Measurements from ENCODE around the gene FBXL14. TPM values are rescaled to one million over a fixed set of nuclear protein-coding genes. Genes with fewer than 3 reads are reported as not detected.

The FBXL14 gene
- total RNA-seq, 4 donors from 2014 or later, result 12.0 to 22.6 (median 16.0) TPM

DNA sequence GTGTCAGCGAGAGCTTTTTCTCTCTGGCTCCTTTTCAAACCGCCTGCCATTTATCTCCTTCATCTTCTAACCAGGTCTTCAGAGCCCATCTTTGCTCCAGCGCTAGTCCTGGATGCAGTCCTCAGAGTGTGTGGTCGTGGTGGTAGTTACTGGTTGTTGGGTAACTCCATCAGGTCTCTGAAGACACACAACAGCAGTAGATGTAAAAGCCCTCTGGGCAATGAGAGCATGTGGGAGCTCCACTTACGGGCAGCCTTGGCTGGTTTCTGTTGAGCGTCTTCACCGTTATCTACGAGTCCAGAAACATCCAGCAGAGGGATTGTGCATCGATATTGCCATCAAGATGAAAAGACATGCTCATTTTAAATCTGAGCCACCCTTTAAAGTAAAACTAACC lies 61.2 kb downstream of the FBXL14 start:
- no peak for TF ChIP-seq POLR2AphosphoS5 (IDR thresholded peaks at IDR 0.05)
- TF ChIP-seq CTCF (IDR thresholded peaks at IDR 0.05), result no peak
- TF ChIP-seq POLR2A (IDR thresholded peaks at IDR 0.05; ENCODE audit: low read depth), result no peak
- TF ChIP-seq EP300 (IDR thresholded peaks at IDR 0.05), result no peak
- Histone ChIP-seq H3K4me3 (peak overlapping the region in 1 of 4 donors; percentile 18), H3K27me3 (peaks cover 0 to 32% (median 7%) of the 10 kb centered on the region in 4 donors), H3K4me1 (peaks cover 0 to 45% (median 28%) of the 10 kb centered on the region in 4 donors), H3K36me3 (no peaks in the 10 kb centered on the region), H3K27ac (replicated peaks in 1 of 4) (no peak overlapping the region), H3K9me3 (no peaks in the 10 kb centered on the region)
- intact Hi-C loops (cut with DNase I), result no loop called here
- 89% methylated on average over 9 of the region's 9 CpGs for WGBS
- DNase-seq (ENCODE audit: extremely low spot score), result no peak

DNA sequence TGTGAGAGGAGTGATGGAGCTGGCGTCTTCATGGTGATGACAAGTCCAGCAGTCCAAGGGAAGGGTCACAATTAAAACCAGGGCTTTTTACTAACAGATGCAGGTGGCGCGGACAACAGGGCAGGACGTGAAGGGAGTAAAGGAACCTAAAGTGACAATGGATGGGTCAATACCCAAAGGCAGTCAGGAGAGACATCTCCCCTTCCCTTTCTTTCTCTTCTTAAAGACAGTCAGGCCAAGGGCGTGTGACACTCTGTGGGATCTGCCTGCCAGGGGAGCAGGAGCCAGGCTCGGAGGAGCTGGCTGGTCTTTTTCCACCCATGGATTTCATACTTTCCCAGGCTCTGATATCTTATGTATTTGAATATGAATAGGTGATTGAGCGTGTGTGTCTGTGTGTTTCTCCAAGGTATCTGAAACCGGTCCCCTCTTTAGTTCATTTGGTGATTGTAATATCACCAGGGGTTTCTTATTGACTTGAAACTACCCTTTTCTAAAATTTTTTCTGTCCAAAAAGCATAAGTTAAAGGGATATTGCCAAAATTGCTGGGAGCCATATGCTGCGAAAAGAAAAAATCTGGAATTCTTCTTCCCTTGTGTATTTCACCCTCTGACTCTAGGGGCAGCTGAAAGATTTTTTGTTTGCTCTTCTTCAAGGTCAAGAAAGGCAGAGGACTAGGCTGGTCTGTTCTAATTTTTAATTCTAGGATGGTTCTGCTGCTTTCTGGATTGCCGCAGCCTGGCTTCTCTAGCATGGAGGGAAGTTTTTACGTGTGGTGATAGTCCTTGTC lies 61.8 kb downstream of the FBXL14 start:
- WGBS, result 84% methylated on average over 11 of the region's 11 CpGs

DNA sequence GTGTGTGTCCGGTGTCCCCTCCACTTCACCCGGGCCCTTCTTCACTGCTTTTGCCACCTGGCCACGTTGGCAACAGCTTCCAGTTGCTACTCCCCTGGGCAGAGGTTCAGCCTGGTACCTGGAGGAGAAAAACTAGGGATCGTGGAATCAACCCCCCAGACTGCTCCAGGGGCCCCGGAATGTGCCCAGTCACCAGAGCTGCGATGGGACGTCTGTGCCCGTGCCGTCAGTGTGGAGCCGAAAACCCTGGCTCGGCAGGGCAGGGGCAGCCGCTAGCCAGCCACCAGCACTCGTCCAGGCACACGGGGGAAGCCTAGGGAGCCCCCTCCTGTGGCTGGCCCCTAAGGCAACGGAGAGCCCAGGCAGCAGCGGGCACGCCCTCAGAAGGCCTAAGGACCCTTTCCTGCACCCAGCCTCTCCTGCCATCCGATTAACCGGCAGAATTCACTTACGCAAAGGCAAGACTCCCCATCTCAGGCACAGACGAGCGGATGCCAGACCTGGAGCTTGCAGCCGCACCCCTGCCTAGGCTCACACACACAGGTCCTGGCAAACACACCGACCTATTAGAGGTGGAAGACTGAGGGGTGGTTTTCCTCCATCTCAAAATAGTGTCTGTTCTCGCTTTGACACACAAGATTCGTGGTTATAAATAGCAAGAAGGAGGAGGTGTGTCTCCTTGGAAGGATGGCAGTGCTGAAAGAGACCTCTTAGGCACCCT lies 62.6 kb downstream of the FBXL14 start:
- TF ChIP-seq EP300 (IDR thresholded peaks at IDR 0.05), result no peak
- no peak for TF ChIP-seq POLR2AphosphoS5 (IDR thresholded peaks at IDR 0.05)
- TF ChIP-seq POLR2A (IDR thresholded peaks at IDR 0.05; ENCODE audit: low read depth), result no peak
- TF ChIP-seq CTCF (IDR thresholded peaks at IDR 0.05), result no peak
- Histone ChIP-seq H3K36me3 (no peaks in the 10 kb centered on the region), H3K27ac (replicated peaks in 1 of 4) (peak overlapping the region in 1 of 4 donors; percentile 56), H3K4me1 (peaks cover 0 to 44% (median 28%) of the 10 kb centered on the region in 4 donors), H3K27me3 (peaks cover 0 to 32% (median 7%) of the 10 kb centered on the region in 4 donors), H3K4me3 (peak overlapping the region; percentile 67 to 75 (median 70)), H3K9me3 (no peaks in the 10 kb centered on the region)
- DNase-seq (ENCODE audit: extremely low spot score), result no peak
- intact Hi-C loops (cut with DNase I), result no loop called here
- 38% methylated on average over 16 of the region's 26 CpGs for WGBS

More for the DNA sequence above, 61.8 kb downstream of the FBXL14 start:
- Histone ChIP-seq H3K36me3 (no peaks in the 10 kb centered on the region), H3K27ac (replicated peaks in 1 of 4) (no peak overlapping the region), H3K4me1 (peaks cover 0 to 45% (median 28%) of the 10 kb centered on the region in 4 donors), H3K4me3 (peak overlapping the region in 1 of 4 donors; percentile 18), H3K9me3 (no peaks in the 10 kb centered on the region), H3K27me3 (peaks cover 0 to 32% (median 7%) of the 10 kb centered on the region in 4 donors)
- intact Hi-C loops (cut with DNase I), result no loop called here
- TF ChIP-seq EP300 (IDR thresholded peaks at IDR 0.05) (no peak), POLR2A (IDR thresholded peaks at IDR 0.05; ENCODE audit: low read depth) (no peak), CTCF (IDR thresholded peaks at IDR 0.05) (no peak), POLR2AphosphoS5 (IDR thresholded peaks at IDR 0.05) (no peak)
- no peak for DNase-seq (ENCODE audit: extremely low spot score)

- Histone ChIP-seq H3K27ac (replicated peaks in 1 of 4) (peak overlapping the region in 2 of 4 donors; percentile 51 to 56), H3K4me3 (peak overlapping the region; percentile 67 to 75 (median 70)), H3K27me3 (peaks cover 0 to 32% (median 7%) of the 10 kb centered on the region in 4 donors), H3K4me1 (peaks cover 0 to 41% (median 28%) of the 10 kb centered on the region in 4 donors), H3K9me3 (no peaks in the 10 kb centered on the region), H3K36me3 (no peaks in the 10 kb centered on the region)
- DNase-seq (ENCODE audit: extremely low spot score), result no peak
- WGBS, result 2% methylated on average over 25 of the region's 56 CpGs
- TF ChIP-seq POLR2AphosphoS5 (IDR thresholded peaks at IDR 0.05) (no peak), CTCF (IDR thresholded peaks at IDR 0.05) (no peak), EP300 (IDR thresholded peaks at IDR 0.05) (no peak), POLR2A (IDR thresholded peaks at IDR 0.05; ENCODE audit: low read depth) (no peak)
- intact Hi-C loops (cut with DNase I), result no loop called here
Observed at GRCh38 chr12:1531153-1531653, 63.2 kb downstream of the FBXL14 start.

Data from esophagus muscularis mucosa (tissue), 4 donors.